A549 (cell line): ENCODE results near the gene HSD11B1. TPM values are rescaled to one million over a fixed set of nuclear protein-coding genes. Genes with fewer than 3 reads are reported as not detected.

Experiments used
- ATAC-seq, 2 experiments: fragments of 200-7000 bp in 1 of 2; fragments of >200 bp in 1 of 2; cut with Nextera tagmentation in 1 of 2; cut with Tn5 transposase in 1 of 2; 3 replicates each; pipeline versions ENCODE4 v1.8.0 to v1.9.1; 2018 to 2020; ENCODE audit warnings: mild to moderate bottlenecking in 1 of 2, moderate library complexity in 1 of 2
- CTCF ChIA-PET: fragments of 300-600 bp; sonication (Branson Sonifier 250); formaldehyde crosslinking; extraction: SDS; loops from one replicate; lab custom pipeline; 2021; ENCODE audit warnings: antibody characterized with exemption, inconsistent platforms; lab: Yijun Ruan, JAX
- POLR2A ChIA-PET: fragments of 350-600 bp; formaldehyde crosslinking; extraction: SDS; loops from one replicate; lab custom pipeline; 2021; ENCODE audit warnings: antibody characterized with exemption, inconsistent platforms; lab: Yijun Ruan, JAX
- DNase-seq, 2 experiments: peaks; one replicate each; pipeline versions ENCODE4 v3.0.0 to v3.0.0-alpha.2; 2011 to 2016; ENCODE audit warnings: low read depth in 1 of 2, low spot score in 1 of 2
- FAIRE-seq: peaks from 2 replicates; lab custom pipeline; 2011; peaks lifted over from hg19 to GRCh38; lab: Jason Lieb, UNC
- H3K27ac ChIP-seq, 2 experiments: fragments of >200 bp; sonication (Bioruptor Twin); formaldehyde crosslinking; 3 replicates each; pipeline ENCODE4 v1.5.1; 2016 to 2017
- H3K4me1 ChIP-seq: fragments of >200 bp; sonication (Bioruptor Twin); formaldehyde crosslinking; 3 replicates; pipeline ENCODE4 v1.6.1; 2016
- H3K4me2 ChIP-seq: fragments of >200 bp; sonication (Bioruptor Twin); formaldehyde crosslinking; 3 replicates; pipeline ENCODE4 v1.6.1; 2016
- H3K4me3 ChIP-seq: fragments of >200 bp; sonication (Bioruptor Twin); formaldehyde crosslinking; 3 replicates; pipeline ENCODE4 v1.5.1; 2016
- H3K9me3 ChIP-seq: fragments of >200 bp; sonication (Bioruptor Twin); formaldehyde crosslinking; 3 replicates; pipeline ENCODE4 v1.6.1; 2016
- BHLHE40 ChIP-seq: IDR thresholded peaks from 2 replicates; pipeline ENCODE4 v1.6.1; 2012; ENCODE audit warnings: low read depth, low read length, inconsistent platforms
- CBX2 ChIP-seq: fragments of 200-600 bp; sonication (generic); IDR thresholded peaks from 2 replicates; pipeline ENCODE4 v1.6.1; 2016; ENCODE audit warnings: low read depth, mild to moderate bottlenecking, borderline replicate concordance
- CEBPB ChIP-seq, 2 experiments: fragments of >200 bp in 1 of 2; sonication (Bioruptor Twin) in 1 of 2; formaldehyde crosslinking in 1 of 2; IDR thresholded peaks; 2 replicates each; pipeline ENCODE4 v1.6.1; 2012 to 2016
- CHD2 ChIP-seq: fragments of 150-350 bp; IDR thresholded peaks from 2 replicates; pipeline ENCODE4 v1.6.1; 2014; ENCODE audit warnings: low read length; ENCODE audit not compliant: partially characterized antibody
- CTCF ChIP-seq: fragments of >200 bp; sonication (Bioruptor Twin); formaldehyde crosslinking; IDR thresholded peaks from 3 replicates; pipeline ENCODE4 v1.5.1; 2016
- EHF ChIP-seq: fragments of 250-450 bp; sonication (Bioruptor Pico); IDR thresholded peaks from 2 replicates; pipeline ENCODE4 v1.5.0; 2020; ENCODE audit warnings: mild to moderate bottlenecking
- EHMT2 ChIP-seq: fragments of 200-600 bp; sonication (generic); IDR thresholded peaks from 2 replicates; pipeline ENCODE4 v1.6.1; 2016; ENCODE audit warnings: antibody characterized with exemption, low read depth, mild to moderate bottlenecking, moderate library complexity
- ELK1 ChIP-seq: fragments of 150-350 bp; IDR thresholded peaks from 2 replicates; pipeline ENCODE4 v1.6.1; 2014; ENCODE audit warnings: low read depth, mild to moderate bottlenecking, low read length
- ESRRA ChIP-seq: fragments of 150-350 bp; IDR thresholded peaks from 2 replicates; pipeline ENCODE4 v1.6.1; 2014; ENCODE audit warnings: mild to moderate bottlenecking, low read length, borderline replicate concordance
- FOSB ChIP-seq: fragments of 250-450 bp; sonication (Bioruptor Pico); IDR thresholded peaks from 2 replicates; pipeline ENCODE4 v1.5.0; 2020; ENCODE audit warnings: mild to moderate bottlenecking, moderate library complexity
- FOSL2 ChIP-seq, 2 experiments: fragments of 450-650 bp in 1 of 2; fragments of >200 bp in 1 of 2; sonication (Bioruptor Twin) in 1 of 2; formaldehyde crosslinking; IDR thresholded peaks; 2 replicates each; pipeline versions ENCODE4 v1.5.0 to v1.6.1; 2016 to 2020; ENCODE audit warnings: mild to moderate bottlenecking in 1 of 2, moderate library complexity in 1 of 2
- HDAC2 ChIP-seq: fragments of 200-600 bp; sonication (generic); IDR thresholded peaks from 2 replicates; pipeline ENCODE4 v1.6.1; 2016
- HOXA7 ChIP-seq: fragments of 250-450 bp; sonication (Bioruptor Pico); IDR thresholded peaks from 2 replicates; pipeline ENCODE4 v1.5.0; 2020; ENCODE audit warnings: mild to moderate bottlenecking, moderate library complexity
- HOXB13 ChIP-seq: fragments of 250-450 bp; sonication (Bioruptor Pico); IDR thresholded peaks from 2 replicates; pipeline ENCODE4 v1.5.0; 2020; ENCODE audit warnings: low read depth, mild to moderate bottlenecking, moderate library complexity
- JUN ChIP-seq, 2 experiments: fragments of >200 bp; sonication (Bioruptor Twin); formaldehyde crosslinking; IDR thresholded peaks; 2 replicates in 1 of 2; 3 replicates in 1 of 2; pipeline ENCODE4 v1.6.1; 2016 to 2017
- KDM1A ChIP-seq: fragments of 200-600 bp; sonication (generic); IDR thresholded peaks from 2 replicates; pipeline ENCODE4 v1.6.1; 2016; ENCODE audit warnings: low read depth, mild to moderate bottlenecking
- MAFK ChIP-seq: fragments of 450-650 bp; IDR thresholded peaks from 2 replicates; pipeline ENCODE4 v1.6.1; 2014; ENCODE audit not compliant: partially characterized antibody
- NR3C1 ChIP-seq: fragments of >200 bp; sonication (Bioruptor Twin); formaldehyde crosslinking; IDR thresholded peaks from 3 replicates; pipeline ENCODE4 v1.6.1; 2017
- PHF8 ChIP-seq: fragments of 200-600 bp; sonication (generic); IDR thresholded peaks from 2 replicates; pipeline ENCODE4 v1.6.1; 2016; ENCODE audit warnings: low read depth, mild to moderate bottlenecking, antibody characterized with exemption, moderate library complexity, borderline replicate concordance
- POLR2A ChIP-seq: IDR thresholded peaks from 2 replicates; pipeline ENCODE4 v1.6.1; 2012; ENCODE audit warnings: mild to moderate bottlenecking, low read length
- RAD21 ChIP-seq, 2 experiments: fragments of >200 bp in 1 of 2; sonication (Bioruptor Twin) in 1 of 2; formaldehyde crosslinking in 1 of 2; IDR thresholded peaks in 1 of 2; conservative IDR thresholded peaks in 1 of 2; 2 replicates in 1 of 2; 3 replicates in 1 of 2; pipeline ENCODE4 v1.6.1; 2012 to 2018; ENCODE audit warnings: inconsistent platforms in 1 of 2
- RCOR1 ChIP-seq: fragments of 150-350 bp; IDR thresholded peaks from 2 replicates; pipeline ENCODE4 v1.6.1; 2014; ENCODE audit warnings: antibody characterized with exemption, low read length, low read depth
- RFX5 ChIP-seq: fragments of 450-650 bp; IDR thresholded peaks from 2 replicates; pipeline ENCODE4 v1.7.1; 2014; ENCODE audit warnings: antibody characterized with exemption, mild to moderate bottlenecking, moderate library complexity
- RNF2 ChIP-seq: fragments of 200-600 bp; sonication (generic); IDR thresholded peaks from 2 replicates; pipeline ENCODE4 v1.6.1; 2016; ENCODE audit warnings: low read depth, mild to moderate bottlenecking, antibody characterized with exemption, moderate library complexity, borderline replicate concordance
- USF2 ChIP-seq: fragments of 450-650 bp; IDR thresholded peaks from 2 replicates; pipeline ENCODE4 v1.6.1; 2014; ENCODE audit warnings: antibody characterized with exemption
- ZNF302 ChIP-seq: fragments of 250-450 bp; sonication (Bioruptor Pico); IDR thresholded peaks from 2 replicates; pipeline ENCODE4 v1.9.0; 2021; ENCODE audit warnings: inconsistent platforms, mild to moderate bottlenecking, moderate library complexity
- WGBS: methylation state at CpG from one replicate; pipeline ENCODE4 v1.1.6; 2017; ENCODE audit errors: missing lambda C conversion rate; 5-methylcytosine and 5-hydroxymethylcytosine counted together
- polyA plus RNA-seq, 4 experiments: library from polyadenylated mRNA; depleted of rRNA in 3 of 4; stranded (reverse); fragments of >200 nt; fragmentation: RNase III in 1 of 4; extraction: RNeasy Plus Mini Kit Qiagen cat#74134 plus additional on column Dnase treatment in 1 of 4; gene quantifications; 2 replicates in 3 of 4; 3 replicates in 1 of 4; pipeline ENCODE4 v1.2.3, GENCODE V29; 2011 to 2017
- TF ChIP-seq, protein P1 (sequence below): IDR thresholded peaks from 2 replicates; pipeline ENCODE4 v1.6.1; 2012
- TF ChIP-seq, protein P2 (sequence below): IDR thresholded peaks from 2 replicates; pipeline ENCODE4 v1.6.1; 2012
- TF ChIP-seq, protein P3 (sequence below): fragments of 250-450 bp; sonication (Bioruptor Pico); IDR thresholded peaks from 2 replicates; pipeline ENCODE4 v1.5.0; 2020; ENCODE audit warnings: low read depth, mild to moderate bottlenecking, moderate library complexity

The HSD11B1 gene
- polyA plus RNA-seq, 2 of the 4 experiments (the other 2 are of a cell fraction), result not detected

- 84% methylated on average over 1 of the region's 1 CpG for WGBS
- FAIRE-seq, result no peak
- H3K4me1 ChIP-seq, result no peaks in the 10 kb centered on the region
- ChIA-PET POLR2A (no interaction called here), CTCF (interaction anchor here (1.2 to 1.7 kb wide), 2 partner anchors 45 to 212 kb away, joined by 3 to 4 read pairs; no protein-coding TSS in a partner anchor)
- no peak for DNase-seq
- H3K4me2 ChIP-seq, result no peak overlapping the region
- no peak overlapping the region for H3K4me3 ChIP-seq
- no peaks in the 10 kb centered on the region for H3K9me3 ChIP-seq
- H3K27ac ChIP-seq, result no peak overlapping the region
- no peak for ATAC-seq
- TF ChIP-seq KDM1A (no peak), ZNF302 (CRISPR knock-in tag) (no peak), POLR2A (no peak), CEBPB (IDR thresholded peaks at IDR 0.05) (no peak), BHLHE40 (no peak), CBX2 (no peak), HOXB13 (CRISPR knock-in tag) (no peak), RFX5 (no peak), NR3C1 (no peak), RNF2 (no peak), PHF8 (no peak), EHMT2 (no peak), FOSL2 (IDR thresholded peaks at IDR 0.05) (no peak), FOSL2 (CRISPR knock-in tag; IDR thresholded peaks at IDR 0.05) (no peak)
- TF ChIP-seq, protein P1, sequence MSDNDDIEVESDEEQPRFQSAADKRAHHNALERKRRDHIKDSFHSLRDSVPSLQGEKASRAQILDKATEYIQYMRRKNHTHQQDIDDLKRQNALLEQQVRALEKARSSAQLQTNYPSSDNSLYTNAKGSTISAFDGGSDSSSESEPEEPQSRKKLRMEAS, result no peak
Observed at GRCh38 chr1:209778102-209778501, 73.5 kb downstream of the HSD11B1 start.

DNA sequence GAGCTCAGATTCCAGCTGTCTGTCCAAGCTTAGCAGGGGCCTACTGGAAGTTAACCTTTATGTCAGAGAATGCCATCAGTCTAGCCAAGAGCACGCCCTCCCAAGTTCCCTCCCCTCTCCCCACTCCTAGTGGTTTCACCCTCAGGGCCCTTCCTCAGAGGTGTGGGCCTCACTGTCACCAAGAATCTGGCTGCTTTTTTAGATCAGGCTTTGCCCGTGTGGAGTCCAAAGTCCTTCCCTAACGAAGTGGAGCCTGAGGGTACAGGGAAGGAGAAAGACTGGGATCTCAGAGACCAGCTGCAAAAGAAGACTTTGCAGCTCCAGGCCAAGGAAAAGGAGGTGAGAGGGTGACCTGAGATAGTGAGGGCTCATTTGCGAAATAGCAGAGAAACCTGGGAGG, 75.6 kb downstream of the HSD11B1 start:
- CTCF ChIA-PET, result interaction anchor here (1.0 to 1.6 kb wide), 3 partner anchors 8 to 32 kb away, joined by 4 to 5 read pairs (median 4); no protein-coding TSS in a partner anchor
- Histone ChIP-seq H3K4me2 (no peak overlapping the region), H3K4me1 (peaks cover 6% of the 10 kb centered on the region; the same call in 1 of the 3 replicates), H3K4me3 (no peak overlapping the region), H3K27ac (no peak overlapping the region), H3K9me3 (peaks cover 6% of the 10 kb centered on the region)
- POLR2A ChIA-PET, result no interaction called here
- no peak for DNase-seq
- no peak for ATAC-seq
- no peak for FAIRE-seq
- 75% methylated on average over 4 of the region's 4 CpGs for WGBS
- no peak for TF ChIP-seq CTCF
- TF ChIP-seq EHF (CRISPR knock-in tag), result no peak
- no peak for TF ChIP-seq MAFK
- TF ChIP-seq, protein P2, sequence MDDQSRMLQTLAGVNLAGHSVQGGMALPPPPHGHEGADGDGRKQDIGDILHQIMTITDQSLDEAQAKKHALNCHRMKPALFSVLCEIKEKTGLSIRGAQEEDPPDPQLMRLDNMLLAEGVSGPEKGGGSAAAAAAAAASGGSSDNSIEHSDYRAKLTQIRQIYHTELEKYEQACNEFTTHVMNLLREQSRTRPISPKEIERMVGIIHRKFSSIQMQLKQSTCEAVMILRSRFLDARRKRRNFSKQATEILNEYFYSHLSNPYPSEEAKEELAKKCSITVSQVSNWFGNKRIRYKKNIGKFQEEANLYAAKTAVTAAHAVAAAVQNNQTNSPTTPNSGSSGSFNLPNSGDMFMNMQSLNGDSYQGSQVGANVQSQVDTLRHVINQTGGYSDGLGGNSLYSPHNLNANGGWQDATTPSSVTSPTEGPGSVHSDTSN, result no peak
- TF ChIP-seq NR3C1, result no peak
- TF ChIP-seq JUN (IDR thresholded peaks at IDR 0.05), result no peak
- TF ChIP-seq USF2, result no peak
- TF ChIP-seq RAD21 (conservative IDR thresholded peaks at IDR 0.05 in 1 of 2, IDR thresholded peaks at IDR 0.05 in 1 of 2), result no peak
- TF ChIP-seq ELK1, result no peak
- TF ChIP-seq ESRRA, result no peak
- TF ChIP-seq, protein P3, sequence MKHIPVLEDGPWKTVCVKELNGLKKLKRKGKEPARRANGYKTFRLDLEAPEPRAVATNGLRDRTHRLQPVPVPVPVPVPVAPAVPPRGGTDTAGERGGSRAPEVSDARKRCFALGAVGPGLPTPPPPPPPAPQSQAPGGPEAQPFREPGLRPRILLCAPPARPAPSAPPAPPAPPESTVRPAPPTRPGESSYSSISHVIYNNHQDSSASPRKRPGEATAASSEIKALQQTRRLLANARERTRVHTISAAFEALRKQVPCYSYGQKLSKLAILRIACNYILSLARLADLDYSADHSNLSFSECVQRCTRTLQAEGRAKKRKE (CRISPR knock-in tag), result no peak
- no peak for TF ChIP-seq PHF8
- no peak for TF ChIP-seq POLR2A
- no peak for TF ChIP-seq CHD2
- TF ChIP-seq HOXA7 (CRISPR knock-in tag), result no peak
- no peak for TF ChIP-seq FOSB (CRISPR knock-in tag)
- TF ChIP-seq HDAC2, result no peak
- no peak for TF ChIP-seq RCOR1
- TF ChIP-seq, all 56 proteins: peak for 0
